HCEC 1CT (cell line): ENCODE results near the gene WSCD1.

Source experiments
- DNase-seq: peaks from one replicate; pipeline ENCODE4 v3.0.0-alpha.2; 2017

Gene WSCD1

GRCh38 chr17:6162216-6162615 lies 92.0 kb downstream of the WSCD1 start:
- no peak for DNase-seq

DNA sequence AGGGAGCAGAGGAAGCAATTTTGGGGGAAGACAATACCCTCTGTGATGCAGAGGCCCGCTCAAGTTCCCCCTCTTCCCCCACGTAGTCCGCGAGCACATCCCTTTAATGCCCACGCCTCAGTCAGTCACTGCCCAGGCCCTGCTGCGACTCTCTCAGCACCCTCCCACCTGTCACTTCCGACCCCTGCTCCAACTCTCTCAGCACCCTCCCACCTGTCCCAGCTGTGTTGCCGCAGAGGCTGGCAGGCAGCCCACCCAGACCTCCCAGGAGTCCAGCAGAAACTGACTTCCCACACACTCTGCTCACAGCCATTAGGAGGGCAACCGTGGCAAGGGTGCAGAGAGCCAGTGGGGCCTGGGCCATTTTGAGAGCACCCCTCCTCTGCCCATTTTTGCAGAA lies 92.7 kb downstream of the WSCD1 start:
- DNase-seq, result no peak

GRCh38 chr17:6163612-6164333 lies 93.6 kb downstream of the WSCD1 start:
- DNase-seq, result no peak

GRCh38 chr17:6164996-6165395 lies 94.8 kb downstream of the WSCD1 start:
- DNase-seq, result no peak

GRCh38 chr17:6165806-6166205 lies 95.6 kb downstream of the WSCD1 start:
- DNase-seq, result no peak

- no peak for DNase-seq
Observed at GRCh38 chr17:6166492-6167179, 96.5 kb downstream of the WSCD1 start.

- no peak for DNase-seq
Observed at GRCh38 chr17:6168296-6168695, 98.1 kb downstream of the WSCD1 start.

GRCh38 chr17:6170349-6170748 lies 100.2 kb downstream of the WSCD1 start:
- no peak for DNase-seq

DNA sequence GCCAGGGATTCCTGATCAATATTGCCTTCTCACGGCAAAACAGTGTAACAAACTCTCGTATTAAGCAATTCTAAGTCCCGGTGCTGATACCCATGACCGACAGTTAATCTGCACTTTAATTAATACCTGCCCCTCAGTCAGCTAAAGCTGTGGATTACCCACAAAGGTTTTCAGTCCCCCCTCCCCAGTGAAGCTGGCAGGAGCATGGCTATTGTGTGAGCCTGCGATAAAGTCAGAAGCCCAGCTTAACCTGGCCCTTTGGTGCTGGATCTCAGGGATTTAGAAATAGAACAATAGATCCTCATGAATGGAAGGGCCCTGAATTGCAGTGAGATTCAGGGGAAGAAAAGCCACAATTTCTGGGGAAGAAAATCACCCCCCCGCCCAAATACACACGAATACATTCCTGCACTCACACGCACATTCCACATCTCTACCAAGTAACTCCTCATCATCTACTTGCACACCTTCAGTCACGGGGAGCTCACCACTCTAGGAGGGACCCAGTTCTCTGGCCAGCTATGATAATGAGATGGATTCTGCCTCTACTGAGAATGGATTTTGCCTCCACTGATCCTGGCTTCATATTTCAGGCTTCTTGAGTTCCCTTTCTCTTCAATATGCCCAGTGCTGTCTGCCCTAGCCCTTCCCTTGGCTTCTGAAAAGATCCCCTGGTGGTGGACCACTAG lies 102.6 kb downstream of the WSCD1 start:
- no peak for DNase-seq

GRCh38 chr17:6173653-6174052 lies 103.5 kb downstream of the WSCD1 start:
- DNase-seq, result no peak
